Astrocyte (in vitro differentiated cells and primary cell): ENCODE data around the gene SMTNL2. TPM values are rescaled to one million over a fixed set of nuclear protein-coding genes. Genes with fewer than 3 reads are reported as not detected.

Experiments
- DNase-seq: peaks from one replicate; pipeline ENCODE4 v3.0.0-alpha.2; 2010; ENCODE audit warnings: low read depth
- FAIRE-seq: peaks from 2 replicates; lab custom pipeline; 2011; peaks lifted over from hg19 to GRCh38; lab: Jason Lieb, UNC
- H2AFZ ChIP-seq: 2 replicates; pipeline ENCODE4 v1.6.0; 2012; ENCODE audit warnings: low read depth, low read length, inconsistent platforms
- H3K27ac ChIP-seq: 2 replicates; pipeline ENCODE4 v1.5.1; 2011; ENCODE audit warnings: low read depth, low read length, inconsistent platforms
- H3K27me3 ChIP-seq: 2 replicates; pipeline ENCODE4 v1.6.0; 2011; ENCODE audit warnings: low read length, inconsistent platforms; ENCODE audit not compliant: insufficient read depth
- H3K36me3 ChIP-seq: 2 replicates; pipeline ENCODE4 v1.5.1; 2011; ENCODE audit warnings: low read length, inconsistent platforms; ENCODE audit not compliant: insufficient read depth
- H3K4me1 ChIP-seq: 2 replicates; pipeline ENCODE4 v1.5.1; 2011; ENCODE audit warnings: low read length, inconsistent platforms; ENCODE audit not compliant: insufficient read depth
- H3K4me2 ChIP-seq: 2 replicates; pipeline ENCODE4 v1.6.0; 2012; ENCODE audit warnings: low read length, inconsistent platforms
- H3K4me3 ChIP-seq: 2 replicates; pipeline ENCODE4 v1.5.1; 2011; ENCODE audit warnings: low read depth, mild to moderate bottlenecking, low read length, inconsistent platforms; ENCODE audit not compliant: insufficient read depth
- H3K79me2 ChIP-seq: 2 replicates; pipeline ENCODE4 v1.6.0; 2012; ENCODE audit warnings: mild to moderate bottlenecking, low read length, inconsistent platforms; ENCODE audit not compliant: insufficient read depth
- H3K9ac ChIP-seq: 2 replicates; pipeline ENCODE4 v1.6.0; 2012; ENCODE audit warnings: mild to moderate bottlenecking, low read length, inconsistent platforms
- H3K9me3 ChIP-seq: 2 replicates; pipeline ENCODE4 v1.5.1; 2012; ENCODE audit warnings: low read depth, mild to moderate bottlenecking, low read length, inconsistent platforms; ENCODE audit not compliant: insufficient read depth
- H4K20me1 ChIP-seq: 2 replicates; pipeline ENCODE4 v1.6.0; 2012; ENCODE audit warnings: low read length, inconsistent platforms; ENCODE audit not compliant: insufficient read depth
- H3K27ac Mint-ChIP-seq: one replicate; pipeline ENCODE4 v1.8.0; 2021; ENCODE audit warnings: mild to moderate bottlenecking, mixed read lengths; ENCODE audit not compliant: unreplicated experiment
- H3K27me3 Mint-ChIP-seq: one replicate; pipeline ENCODE4 v1.8.0; 2021; ENCODE audit warnings: low read depth, mixed read lengths; ENCODE audit not compliant: unreplicated experiment
- H3K36me3 Mint-ChIP-seq: one replicate; pipeline ENCODE4 v1.8.0; 2021; ENCODE audit warnings: low read depth, mixed read lengths; ENCODE audit not compliant: unreplicated experiment
- H3K4me1 Mint-ChIP-seq: one replicate; pipeline ENCODE4 v1.8.0; 2021; ENCODE audit warnings: low read depth, mixed read lengths; ENCODE audit not compliant: unreplicated experiment
- H3K4me3 Mint-ChIP-seq: one replicate; pipeline ENCODE4 v1.8.0; 2021; ENCODE audit warnings: mild to moderate bottlenecking, moderate library complexity, mixed read lengths; ENCODE audit not compliant: unreplicated experiment
- H3K9me3 Mint-ChIP-seq: one replicate; pipeline ENCODE4 v1.8.0; 2021; ENCODE audit warnings: mild to moderate bottlenecking, mixed read lengths; ENCODE audit not compliant: unreplicated experiment
- CTCF ChIP-seq: IDR thresholded peaks from 2 replicates; pipeline ENCODE4 v1.5.1; 2011; ENCODE audit warnings: low read depth, mild to moderate bottlenecking, inconsistent platforms, low read length, moderate library complexity; ENCODE audit not compliant: insufficient read depth
- EZH2 ChIP-seq: IDR thresholded peaks from 2 replicates; pipeline ENCODE4 v1.6.1; 2012; ENCODE audit warnings: mild to moderate bottlenecking, low read length, inconsistent platforms; ENCODE audit not compliant: insufficient read depth
- total RNA-seq: library from RNA; stranded (reverse); gene quantifications from 2 replicates; pipeline ENCODE4 v1.2.1, GENCODE V29; 2021

The SMTNL2 gene
- total RNA-seq, 1 donor from 2014 or later, result 0.18 TPM

- H4K20me1 ChIP-seq, result no peaks in the 10 kb centered on the region
- peaks cover 43% of the 10 kb centered on the region for H3K27me3 ChIP-seq
- no peak overlapping the region for H3K4me3 Mint-ChIP-seq
- H3K27ac ChIP-seq, result no peak overlapping the region
- H3K4me1 Mint-ChIP-seq, result peaks cover 1% of the 10 kb centered on the region
- peaks cover 75% of the 10 kb centered on the region for H3K27me3 Mint-ChIP-seq
- no peaks in the 10 kb centered on the region for H3K9me3 ChIP-seq
- FAIRE-seq (no peak), DNase-seq (no peak)
- H3K36me3 ChIP-seq, result no peaks in the 10 kb centered on the region
- no peaks in the 10 kb centered on the region for H3K36me3 Mint-ChIP-seq
- H3K9me3 Mint-ChIP-seq, result peaks cover 3% of the 10 kb centered on the region
- H3K4me1 ChIP-seq, result peaks cover 2% of the 10 kb centered on the region
- H3K9ac ChIP-seq, result no peak overlapping the region
- H3K27ac Mint-ChIP-seq, result no peak overlapping the region
- H3K79me2 ChIP-seq, result no peaks in the 10 kb centered on the region
- TF ChIP-seq CTCF (no peak), EZH2 (no peak)
- no peak overlapping the region for H3K4me2 ChIP-seq
- H3K4me3 ChIP-seq, result no peak overlapping the region
- no peak overlapping the region for H2AFZ ChIP-seq
Measured at GRCh38 chr17:4585638-4585994, 1.3 kb downstream of the SMTNL2 start.

- Mint-ChIP-seq H3K9me3 (peaks cover 3% of the 10 kb centered on the region), H3K4me3 (no peak overlapping the region), H3K27me3 (peaks cover 76% of the 10 kb centered on the region), H3K36me3 (no peaks in the 10 kb centered on the region), H3K4me1 (peaks cover 1% of the 10 kb centered on the region), H3K27ac (no peak overlapping the region)
- Histone ChIP-seq H4K20me1 (no peaks in the 10 kb centered on the region), H3K36me3 (no peaks in the 10 kb centered on the region), H2AFZ (no peak overlapping the region), H3K79me2 (no peaks in the 10 kb centered on the region), H3K27me3 (peaks cover 43% of the 10 kb centered on the region), H3K4me3 (no peak overlapping the region), H3K9ac (no peak overlapping the region), H3K27ac (no peak overlapping the region), H3K9me3 (no peaks in the 10 kb centered on the region), H3K4me2 (no peak overlapping the region), H3K4me1 (peaks cover 2% of the 10 kb centered on the region)
- DNase-seq (no peak), FAIRE-seq (no peak)
- TF ChIP-seq CTCF (no peak), EZH2 (no peak)
Measured at GRCh38 chr17:4586043-4586442, 1.7 kb downstream of the SMTNL2 start.

GRCh38 chr17:4587195-4587594 is 2.9 kb downstream of the SMTNL2 start:
- no peak overlapping the region for H3K27ac ChIP-seq
- no peaks in the 10 kb centered on the region for H3K9me3 ChIP-seq
- peaks cover 43% of the 10 kb centered on the region for H3K27me3 ChIP-seq
- H3K36me3 Mint-ChIP-seq, result no peaks in the 10 kb centered on the region
- FAIRE-seq (no peak), DNase-seq (no peak)
- H3K27me3 Mint-ChIP-seq, result peaks cover 73% of the 10 kb centered on the region
- peaks cover 1% of the 10 kb centered on the region for H3K4me1 Mint-ChIP-seq
- no peak for TF ChIP-seq EZH2
- no peak for TF ChIP-seq CTCF
- no peaks in the 10 kb centered on the region for H3K79me2 ChIP-seq
- no peak overlapping the region for H3K4me3 ChIP-seq
- no peak overlapping the region for H2AFZ ChIP-seq
- H3K9ac ChIP-seq, result no peak overlapping the region
- H3K4me1 ChIP-seq, result peaks cover 2% of the 10 kb centered on the region
- no peaks in the 10 kb centered on the region for H4K20me1 ChIP-seq
- peaks cover 3% of the 10 kb centered on the region for H3K9me3 Mint-ChIP-seq
- no peak overlapping the region for H3K4me2 ChIP-seq
- no peaks in the 10 kb centered on the region for H3K36me3 ChIP-seq
- no peak overlapping the region for H3K27ac Mint-ChIP-seq
- no peak overlapping the region for H3K4me3 Mint-ChIP-seq
